ENCODE measurements around the gene PCNX3. TPM values are rescaled to one million over a fixed set of nuclear protein-coding genes. Genes with fewer than 3 reads are reported as not detected.
A peak's percentile ranks its signal among the peaks of the same experiment; 100 is the strongest.

Gene PCNX3
- total RNA-seq, 4 donors from 2014 or later, result 60.2 to 106 (median 81.3) TPM

DNA sequence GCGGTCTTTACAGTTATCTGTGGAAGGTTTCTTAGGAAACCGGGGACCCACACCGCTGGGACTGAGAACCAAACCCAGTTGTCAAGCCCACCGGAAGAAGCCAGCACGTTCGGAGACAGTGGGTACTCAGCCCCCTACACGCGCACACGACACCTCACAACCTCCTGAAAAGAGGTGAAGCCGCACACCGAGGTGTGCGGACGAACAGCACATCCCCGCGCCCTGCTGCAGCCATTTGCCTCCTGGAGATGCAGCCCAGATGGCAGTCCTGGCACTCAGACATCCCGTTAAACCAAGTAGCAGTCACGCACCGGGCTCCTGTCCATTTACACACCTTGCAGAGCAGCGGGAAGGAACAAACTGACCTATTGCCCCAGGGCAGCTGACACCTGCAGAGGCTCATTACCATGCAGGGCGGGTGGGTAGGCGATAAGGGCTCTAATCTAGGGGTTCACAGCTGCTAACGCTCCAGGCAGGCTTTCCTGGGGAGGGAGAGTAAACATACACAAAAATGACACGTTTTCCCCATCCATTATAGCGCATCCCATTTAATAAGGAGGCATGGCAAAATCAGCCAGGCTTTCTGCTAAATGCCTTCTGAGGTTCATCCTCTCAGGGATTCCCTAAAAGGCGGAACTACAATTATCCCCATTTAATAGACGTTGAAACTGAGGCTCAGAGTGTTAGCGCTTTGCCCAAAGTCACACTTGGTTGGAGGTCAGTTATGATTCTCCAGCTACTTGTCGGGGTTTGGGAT lies 40.6 kb upstream of the PCNX3 start:
- Histone ChIP-seq H3K4me1 (peaks cover 10 to 73% (median 40%) of the 10 kb centered on the region in 4 donors), H3K4me3 (peak overlapping the region; percentile 77 to 96 (median 87)), H3K27me3 (no peaks in the 10 kb centered on the region), H3K27ac (peak overlapping the region; percentile 90 to 97 (median 94)), H3K36me3 (peaks cover 0 to 7% (median 0%) of the 10 kb centered on the region in 3 donors), H3K9me3 (no peaks in the 10 kb centered on the region)
- peak; percentile 37 to 45 for TF ChIP-seq POLR2A (IDR thresholded peaks at IDR 0.05)
- no peak for TF ChIP-seq CTCF (IDR thresholded peaks at IDR 0.05)
- peak; percentile 45 to 86 (median 79) for DNase-seq

DNA sequence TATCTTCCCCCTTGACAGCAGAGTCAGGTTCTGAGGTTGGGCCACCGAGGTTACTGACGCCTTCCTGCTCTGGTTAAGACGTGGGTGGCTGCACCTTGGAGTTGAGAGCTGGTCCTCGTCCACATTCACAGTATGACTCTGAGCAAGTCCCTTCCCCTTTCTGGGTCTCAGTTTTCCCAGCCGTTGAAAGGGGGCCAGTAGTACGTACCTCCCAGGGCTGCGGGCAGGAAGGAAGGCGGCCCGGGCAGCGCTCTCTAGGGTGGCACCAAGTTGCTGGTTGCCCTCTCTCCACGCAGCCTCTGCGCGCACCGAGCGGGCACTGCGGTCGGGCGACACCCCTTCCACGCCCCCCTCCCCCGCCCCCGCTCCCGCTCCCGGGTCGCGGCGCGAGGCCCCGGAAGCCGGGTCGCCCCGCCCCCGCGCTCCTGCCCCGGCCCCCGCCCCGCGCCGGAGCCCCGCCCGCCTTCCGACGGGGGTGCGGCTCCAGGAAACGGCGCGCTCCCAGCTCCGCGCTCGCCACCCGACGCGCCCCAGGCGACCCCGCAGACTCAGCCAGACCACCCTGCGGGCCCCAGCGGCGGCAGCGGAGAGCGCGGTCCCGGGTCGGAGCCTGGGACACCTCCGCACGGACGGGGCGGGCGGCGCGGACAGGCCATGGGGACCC lies 39.9 kb upstream of the PCNX3 start, which contains the start of gene EHBP1L1:
TSS of gene EHBP1L1 (plus strand) at position 486 of the 664 bp plus-strand sequence. CDS start 250 bp downstream, outside the sequence.
- peaks cover 10 to 77% (median 40%) of the 10 kb centered on the region in 4 donors for H3K4me1 ChIP-seq
- peak; percentile 80 to 91 (median 91) for DNase-seq
- peak within 1 kb of the TSS; percentile 90 to 97 (median 94) for H3K27ac ChIP-seq
- peaks cover 0 to 14% (median 0%) of the 10 kb centered on the region in 3 donors for H3K36me3 ChIP-seq
- no peaks in the 10 kb centered on the region for H3K9me3 ChIP-seq
- TF ChIP-seq CTCF (IDR thresholded peaks at IDR 0.05) (no peak), POLR2A (IDR thresholded peaks at IDR 0.05) (peak in 1 of 2 donors; percentile 41)
- no peaks in the 10 kb centered on the region for H3K27me3 ChIP-seq
- peak within 1 kb of the TSS; percentile 77 to 96 (median 87) for H3K4me3 ChIP-seq

DNA sequence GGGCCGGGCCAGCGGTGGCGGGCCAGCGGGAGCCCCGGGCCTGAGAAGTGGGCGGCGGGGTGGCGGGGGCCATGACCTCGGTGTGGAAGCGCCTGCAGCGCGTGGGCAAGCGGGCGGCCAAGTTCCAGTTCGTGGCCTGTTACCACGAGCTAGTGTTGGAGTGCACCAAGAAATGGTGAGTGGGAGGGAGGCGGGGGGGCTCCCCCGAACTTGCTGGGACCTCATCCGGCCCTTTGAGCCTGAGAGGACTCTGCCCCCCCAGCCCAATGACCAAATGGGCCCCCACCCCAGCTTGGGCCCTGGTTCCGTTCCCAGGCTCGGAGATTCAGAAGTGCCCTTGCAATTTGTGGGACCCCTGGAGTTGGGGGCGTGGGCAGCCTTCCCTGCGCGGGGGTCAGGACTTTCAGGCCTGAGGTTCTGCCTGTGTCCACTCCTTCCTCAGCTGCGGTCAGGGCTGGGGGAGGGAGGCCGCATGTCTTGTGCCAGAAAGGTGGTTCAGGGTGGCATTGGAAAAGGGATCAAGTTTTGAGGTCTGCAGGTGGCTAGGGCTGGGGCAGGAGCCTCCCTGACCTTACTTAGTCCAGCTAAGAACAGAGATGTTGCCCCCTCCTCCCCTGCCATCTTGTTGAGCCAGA lies 39.2 kb upstream of the PCNX3 start:
- H3K36me3 ChIP-seq, result peaks cover 0 to 20% (median 0%) of the 10 kb centered on the region in 3 donors
- TF ChIP-seq CTCF (IDR thresholded peaks at IDR 0.05) (no peak), POLR2A (IDR thresholded peaks at IDR 0.05) (no peak)
- H3K4me3 ChIP-seq, result peak overlapping the region; percentile 77 to 96 (median 87)
- H3K4me1 ChIP-seq, result peaks cover 8 to 71% (median 34%) of the 10 kb centered on the region in 4 donors
- H3K27ac ChIP-seq, result peak overlapping the region; percentile 90 to 97 (median 94)
- DNase-seq, result peak in 1 of 3 donors; percentile 68
- no peaks in the 10 kb centered on the region for H3K9me3 ChIP-seq
- no peaks in the 10 kb centered on the region for H3K27me3 ChIP-seq

- Histone ChIP-seq H3K9me3 (no peaks in the 10 kb centered on the region), H3K4me3 (peak overlapping the region; percentile 77 to 96 (median 87)), H3K27me3 (no peaks in the 10 kb centered on the region), H3K27ac (peak overlapping the region; percentile 90 to 97 (median 94)), H3K4me1 (peaks cover 6 to 63% (median 29%) of the 10 kb centered on the region in 4 donors), H3K36me3 (peaks cover 0 to 28% (median 0%) of the 10 kb centered on the region in 3 donors)
- TF ChIP-seq CTCF (IDR thresholded peaks at IDR 0.05) (no peak), POLR2A (IDR thresholded peaks at IDR 0.05) (peak in 1 of 2 donors; percentile 64)
- peak; percentile 72 to 89 (median 87) for DNase-seq
Measured at GRCh38 chr11:65576867-65577755, 38.5 kb upstream of the PCNX3 start.

Data from Peyer's patch (tissue), 4 donors.